HG02885 (cell line): ENCODE results near the gene CADM3.
A peak's percentile ranks its signal among the peaks of the same experiment; 100 is the strongest.

Experiments
- ATAC-seq: cut with Tn5 transposase; IDR thresholded peaks from one replicate; pipeline ENCODE4 v1.9.1; 2021; ENCODE audit warnings: mild to moderate bottlenecking; ENCODE audit not compliant: unreplicated experiment, poor library complexity

CADM3 gene, protein sequence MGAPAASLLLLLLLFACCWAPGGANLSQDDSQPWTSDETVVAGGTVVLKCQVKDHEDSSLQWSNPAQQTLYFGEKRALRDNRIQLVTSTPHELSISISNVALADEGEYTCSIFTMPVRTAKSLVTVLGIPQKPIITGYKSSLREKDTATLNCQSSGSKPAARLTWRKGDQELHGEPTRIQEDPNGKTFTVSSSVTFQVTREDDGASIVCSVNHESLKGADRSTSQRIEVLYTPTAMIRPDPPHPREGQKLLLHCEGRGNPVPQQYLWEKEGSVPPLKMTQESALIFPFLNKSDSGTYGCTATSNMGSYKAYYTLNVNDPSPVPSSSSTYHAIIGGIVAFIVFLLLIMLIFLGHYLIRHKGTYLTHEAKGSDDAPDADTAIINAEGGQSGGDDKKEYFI

DNA sequence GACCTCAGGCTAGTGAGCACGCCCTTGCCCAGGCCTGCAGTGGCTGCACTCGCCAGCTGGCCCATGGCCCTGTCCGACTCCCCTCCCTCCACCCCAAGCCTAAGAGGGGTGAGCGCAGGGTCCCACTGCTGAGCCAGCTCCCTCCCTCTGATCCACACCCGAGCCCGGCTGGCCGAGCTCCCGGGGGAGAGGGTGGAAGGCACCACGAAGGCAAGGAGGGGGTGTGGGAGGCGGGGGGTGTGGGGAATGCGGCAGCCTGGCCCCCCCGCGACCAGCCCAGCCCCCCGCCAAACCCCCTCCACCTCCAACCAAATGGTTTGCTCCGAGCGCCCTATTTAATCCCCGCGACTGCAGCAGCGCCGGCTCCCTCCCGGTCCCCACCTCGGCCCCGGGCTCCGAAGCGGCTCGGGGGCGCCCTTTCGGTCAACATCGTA lies at the start of gene CADM3:
Gene CADM3, plus strand, starts transcription at position 362 of the 434 bp plus-strand sequence. CDS start 151 bp downstream, outside the sequence.
- no peak for ATAC-seq

DNA sequence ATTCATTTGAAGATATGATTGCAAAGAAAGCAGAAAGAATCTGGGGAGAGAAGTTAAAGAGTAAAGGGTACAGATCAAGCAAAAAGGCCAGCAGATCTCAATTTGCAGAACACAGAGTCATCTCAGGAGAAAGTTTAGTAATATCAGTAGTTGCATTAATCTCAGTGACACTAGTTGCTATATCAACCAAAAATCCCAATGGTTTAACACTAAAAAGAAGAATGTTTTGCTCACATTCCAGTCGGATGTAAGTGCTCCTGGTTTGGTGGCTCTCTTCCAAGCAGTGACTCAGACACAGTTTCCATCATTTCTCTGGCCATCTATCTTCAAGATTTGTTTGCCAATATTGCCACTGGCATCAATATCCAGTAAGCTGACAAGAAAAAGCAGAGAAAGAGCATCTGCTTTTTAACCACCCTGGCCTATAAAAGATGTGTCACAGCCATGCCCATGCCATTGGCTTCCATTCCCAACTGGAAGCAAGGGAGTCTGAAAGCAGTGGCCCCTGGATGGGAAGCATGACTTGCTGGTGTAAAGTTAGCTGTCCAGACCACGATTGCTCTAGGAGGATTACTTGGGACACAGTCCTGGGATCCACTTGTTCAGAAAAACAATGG lies 49.3 kb upstream of the CADM3 start:
- peak; percentile 91 for ATAC-seq

GRCh38 chr1:159123587-159123986 lies 47.8 kb upstream of the CADM3 start:
- no peak for ATAC-seq

DNA sequence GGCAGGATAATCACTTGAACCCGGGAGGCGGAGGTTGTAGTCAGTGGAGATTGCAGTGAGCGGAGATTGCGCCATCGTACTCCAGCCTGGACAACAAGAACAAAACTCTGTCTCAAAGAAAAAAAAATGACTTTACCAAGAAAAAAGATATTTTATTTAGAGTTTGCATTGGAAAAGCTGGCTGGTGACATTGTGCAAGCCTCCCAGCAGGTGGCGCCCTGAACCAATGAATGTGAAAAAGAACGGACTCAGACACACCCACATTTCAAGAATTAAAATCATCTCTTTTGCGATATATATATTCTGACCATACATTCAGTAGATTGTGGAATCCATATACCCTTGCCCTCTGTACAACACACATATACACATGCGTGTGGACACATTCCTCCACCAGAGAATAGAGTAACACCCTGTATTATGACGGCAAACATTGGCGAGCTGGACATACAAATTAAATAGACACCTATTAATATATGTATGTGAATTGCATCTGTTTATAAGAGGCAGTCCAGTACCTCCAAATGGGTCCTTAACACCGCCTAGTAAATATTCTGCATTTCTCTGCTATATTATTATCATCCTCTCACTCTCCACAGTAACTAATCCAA lies 39.0 kb upstream of the CADM3 start:
- peak; percentile 59 for ATAC-seq

DNA sequence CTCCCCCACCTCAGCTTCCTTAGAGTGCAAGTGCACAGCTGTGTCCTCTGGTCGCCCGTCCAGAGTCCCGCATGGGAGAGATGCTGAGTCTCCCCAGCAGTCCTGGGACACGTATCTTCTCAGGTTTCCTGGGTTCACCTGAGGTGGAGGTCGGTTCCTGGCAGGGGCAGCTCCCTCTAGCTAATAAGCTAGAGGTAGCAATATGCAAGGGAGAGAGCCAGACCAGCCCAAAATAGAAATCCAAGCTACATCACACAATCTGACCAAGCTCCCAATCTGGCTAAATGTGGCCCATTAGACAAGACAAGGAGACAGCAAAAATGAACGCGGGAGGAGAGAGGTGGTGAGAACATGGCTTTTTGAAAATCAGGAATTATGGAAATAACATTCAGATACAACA lies 30.9 kb upstream of the CADM3 start:
- no peak for ATAC-seq

DNA sequence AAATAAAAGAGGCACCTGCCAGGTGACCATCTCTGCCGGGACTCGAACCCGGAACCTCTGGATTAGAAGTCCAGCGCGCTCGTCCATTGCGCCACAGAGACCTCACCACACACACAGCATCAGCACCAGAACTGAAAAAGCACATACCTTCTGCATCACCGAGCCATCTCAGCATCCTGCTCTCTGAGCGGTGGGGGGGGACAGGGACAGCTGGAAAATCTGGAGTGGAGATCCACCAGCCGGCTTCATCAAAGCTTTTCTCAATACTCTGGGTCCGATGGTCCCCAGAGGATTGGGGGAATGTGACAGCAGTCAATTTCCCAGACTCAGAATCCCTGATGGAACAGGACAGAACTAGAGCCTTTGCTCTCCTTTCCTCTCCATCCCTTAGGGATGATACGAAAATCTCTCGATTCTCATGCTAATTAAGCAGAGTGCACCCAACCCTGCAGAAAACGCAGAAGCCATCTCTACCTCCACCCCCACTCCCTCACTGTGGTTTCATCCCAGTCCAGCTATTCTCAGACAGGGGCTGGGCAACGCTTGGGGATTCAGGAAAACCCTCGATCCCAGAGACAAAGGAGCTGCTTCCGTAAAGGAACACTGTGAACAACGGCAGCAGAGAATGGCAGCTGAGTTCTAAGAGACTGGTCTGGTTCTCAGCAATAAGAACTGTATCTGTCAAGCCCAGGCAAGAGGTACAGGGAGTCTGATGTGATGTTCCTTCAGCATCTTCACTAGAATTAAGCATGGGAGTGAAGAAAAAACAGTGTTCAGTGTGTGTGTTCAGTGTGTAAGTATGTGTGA lies 29.6 kb upstream of the CADM3 start:
- ATAC-seq = no peak

- no peak for ATAC-seq
Measured at GRCh38 chr1:159142391-159142663, 29.1 kb upstream of the CADM3 start.

DNA sequence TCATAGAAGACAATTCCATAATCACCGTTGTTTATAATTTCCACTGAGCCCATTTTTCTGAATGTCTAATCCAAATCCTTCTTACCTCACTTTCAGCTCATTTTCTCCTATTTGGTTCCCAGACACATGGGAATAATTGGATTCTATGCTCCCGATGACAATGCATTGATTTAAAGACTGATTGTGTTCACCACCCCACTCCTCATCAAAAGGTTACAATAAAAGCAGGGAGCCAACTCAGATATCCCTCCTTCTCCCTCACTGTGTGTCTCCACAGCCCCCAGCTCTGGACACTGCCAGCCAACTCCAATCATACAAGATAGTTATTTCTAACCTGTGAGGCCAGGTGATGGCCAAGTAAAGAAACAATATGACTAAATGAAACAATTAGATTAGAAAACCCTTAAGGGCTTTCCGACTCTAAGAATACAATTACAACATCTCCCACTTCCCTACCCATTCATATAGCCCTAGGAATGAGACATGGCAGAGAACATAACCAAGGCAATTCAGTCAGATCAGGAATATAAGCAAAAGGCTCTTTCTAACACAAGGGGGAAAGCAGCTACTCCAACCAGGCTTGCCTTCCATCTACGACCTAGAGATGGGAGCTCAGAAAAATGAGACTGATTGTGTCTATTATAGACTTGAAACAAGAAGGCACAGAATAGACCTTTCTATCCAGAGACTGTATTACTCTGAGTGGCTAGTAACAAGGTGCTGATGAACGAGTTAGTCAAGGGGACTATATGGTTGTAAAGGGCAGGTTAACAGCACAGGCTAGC lies 28.5 kb upstream of the CADM3 start:
- no peak for ATAC-seq

- no peak for ATAC-seq
Measured at GRCh38 chr1:159144571-159144970, 26.8 kb upstream of the CADM3 start.

- no peak for ATAC-seq
Measured at GRCh38 chr1:159146980-159147379, 24.4 kb upstream of the CADM3 start.

DNA sequence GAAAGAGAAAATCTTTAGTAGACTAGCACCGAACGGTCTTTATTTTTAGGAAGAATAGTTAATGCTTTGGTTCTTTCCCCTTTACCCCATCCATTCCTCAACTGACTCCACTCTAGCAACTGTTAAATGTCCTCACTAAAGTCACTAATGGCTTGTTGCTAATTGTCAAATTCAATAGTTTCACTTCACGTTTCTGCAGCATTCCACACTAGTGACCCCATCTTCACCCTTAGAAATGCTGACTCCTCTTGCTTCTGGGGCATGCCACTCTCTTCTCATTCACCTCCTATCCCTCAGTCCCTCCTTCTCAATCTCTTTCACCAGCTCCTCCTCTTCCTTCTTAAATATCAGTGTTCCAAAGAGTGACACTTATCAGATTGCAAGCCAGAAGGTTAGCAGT lies 19.4 kb upstream of the CADM3 start:
- ATAC-seq = no peak

GRCh38 chr1:159161001-159161718 lies 10.3 kb upstream of the CADM3 start:
- ATAC-seq = peak; percentile 97

DNA sequence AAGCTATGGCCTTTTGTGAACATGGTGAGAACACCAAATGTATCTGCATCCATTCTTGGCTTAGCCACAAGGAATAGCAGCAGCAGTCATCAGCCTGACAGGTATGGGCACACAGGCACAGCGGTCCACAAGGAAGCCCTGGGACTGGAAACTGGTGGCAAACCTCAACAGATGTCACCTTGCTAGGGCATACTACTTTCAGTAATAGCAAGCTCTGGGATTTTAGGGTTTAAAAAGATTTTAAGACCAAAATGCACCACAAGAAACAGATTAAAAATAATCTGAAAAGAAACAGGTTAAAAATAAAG lies 9.7 kb upstream of the CADM3 start:
- no peak for ATAC-seq

DNA sequence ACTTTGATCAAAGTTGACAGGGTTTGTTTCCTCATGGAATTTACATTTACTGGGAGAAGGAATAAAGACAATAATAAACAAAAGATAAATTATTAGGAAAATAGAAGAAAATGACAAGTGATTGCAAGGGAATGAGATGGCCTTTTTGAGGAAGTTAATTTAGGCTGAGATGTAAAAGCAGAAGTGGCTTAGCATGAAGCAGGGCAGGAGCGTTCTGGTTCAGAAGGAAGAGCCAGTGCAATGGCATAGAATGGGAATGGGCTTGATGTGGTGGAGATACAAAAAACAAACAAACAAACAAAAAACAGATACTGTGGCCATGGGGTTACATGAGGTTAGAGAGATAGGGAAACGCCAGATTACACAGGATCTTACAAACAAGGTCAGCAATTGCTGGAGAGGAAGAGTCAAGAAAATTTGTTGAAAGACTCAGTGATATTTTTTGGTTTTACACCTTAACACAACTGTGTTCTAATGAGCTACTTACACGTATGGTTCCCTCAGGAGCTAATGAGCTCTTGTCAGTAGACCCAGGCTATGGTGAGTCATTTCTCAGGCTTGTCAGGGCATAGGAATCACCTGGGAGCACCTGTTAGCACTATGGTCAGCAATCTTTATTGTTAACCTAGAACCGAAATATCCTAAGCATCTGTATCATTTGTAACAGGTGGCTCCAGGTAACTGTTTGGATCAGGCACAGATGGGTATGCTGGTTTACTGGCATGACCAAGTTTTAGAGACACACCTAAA lies 8.7 kb upstream of the CADM3 start:
- ATAC-seq = no peak

- no peak for ATAC-seq
Measured at GRCh38 chr1:159163614-159164228, 7.7 kb upstream of the CADM3 start.

- ATAC-seq = no peak
Measured at GRCh38 chr1:159168043-159168442, 3.4 kb upstream of the CADM3 start.

DNA sequence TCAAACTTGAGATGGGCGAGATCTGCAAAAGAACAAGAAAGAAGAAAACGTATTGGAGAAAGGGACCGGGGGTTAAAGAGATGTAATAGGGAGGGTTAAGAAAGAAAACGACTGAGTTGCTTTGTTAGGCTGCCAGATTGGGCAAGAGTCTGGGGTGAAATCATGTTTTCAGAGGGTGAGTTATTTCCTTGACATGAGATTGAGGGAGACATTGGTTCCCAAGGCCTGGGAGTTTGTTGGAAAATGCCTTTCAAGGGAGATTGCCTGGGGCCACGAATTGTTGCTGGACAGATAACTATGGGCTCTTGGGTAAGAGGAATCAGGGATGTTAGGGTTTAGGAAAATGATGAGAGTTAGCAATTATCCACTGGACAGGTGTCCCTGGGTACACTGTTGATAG lies 776 bp upstream of the CADM3 start:
- ATAC-seq = no peak

DNA sequence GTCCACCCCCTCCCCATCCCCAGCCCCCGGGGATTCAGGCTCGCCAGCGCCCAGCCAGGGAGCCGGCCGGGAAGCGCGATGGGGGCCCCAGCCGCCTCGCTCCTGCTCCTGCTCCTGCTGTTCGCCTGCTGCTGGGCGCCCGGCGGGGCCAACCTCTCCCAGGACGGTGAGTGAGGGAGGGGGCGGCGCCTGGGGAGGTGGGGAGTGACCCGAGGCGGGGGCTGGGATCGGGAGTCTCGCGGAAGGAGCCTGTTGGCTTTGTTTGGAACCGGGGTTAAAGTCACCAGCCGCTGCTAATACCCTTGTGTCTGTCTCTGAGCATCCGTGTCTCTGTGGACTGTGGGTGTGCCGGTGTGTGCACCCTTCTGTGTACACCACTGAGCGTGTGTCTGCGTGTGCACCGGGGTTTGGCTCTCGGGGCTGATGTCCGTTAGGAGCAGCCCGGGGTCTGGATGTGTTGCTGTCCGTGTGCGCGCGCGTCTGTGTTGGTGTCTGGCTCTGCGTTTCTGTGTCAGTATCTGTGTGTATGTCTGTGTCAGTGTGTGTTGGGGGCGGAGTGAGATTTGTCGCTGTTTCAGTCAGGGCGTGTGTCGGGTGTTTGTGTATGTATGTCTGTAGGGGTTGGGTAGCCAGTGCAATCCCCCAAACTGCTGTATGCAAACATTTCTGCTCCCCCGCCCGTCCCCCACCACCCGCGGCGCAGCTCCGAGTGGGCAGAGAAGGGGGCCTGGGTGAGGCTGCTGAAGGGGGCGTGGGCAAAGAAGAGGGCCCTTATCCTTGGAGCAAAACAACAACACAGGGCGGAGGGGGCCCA lies 480 bp downstream of the CADM3 start:
- no peak for ATAC-seq
